Measurements from ENCODE around the gene UCHL5. TPM values are rescaled to one million over a fixed set of nuclear protein-coding genes. Genes with fewer than 3 reads are reported as not detected.
A peak's percentile ranks its signal among the peaks of the same experiment; 100 is the strongest.

UCHL5 gene
- polyA plus RNA-seq, 1 donor from 2014 or later = 28.8 TPM

- Histone ChIP-seq H3K9me3 (ENCODE audit: low read length) (no peaks in the 10 kb centered on the region), H3K9me2 (ENCODE audit: insufficient read depth, low read length) (no peaks in the 10 kb centered on the region), H4K20me1 (ENCODE audit: insufficient read depth) (no peaks in the 10 kb centered on the region), H3F3A (ENCODE audit: insufficient read depth, low read length, poor library complexity, severe bottlenecking) (peaks cover 8% of the 10 kb centered on the region), H3K79me2 (replicated peaks; ENCODE audit: insufficient read depth, low read length) (peaks cover 82% of the 10 kb centered on the region), H3K36me3 (ENCODE audit: insufficient read depth, low read length) (no peaks in the 10 kb centered on the region), H3K9ac (ENCODE audit: low read length) (peak overlapping the region; percentile 98), H3K4me3 (ENCODE audit: low read length) (peak overlapping the region; percentile 88), H3K27me3 (ENCODE audit: insufficient read depth, low read depth, low read length) (no peaks in the 10 kb centered on the region), H3K27ac (ENCODE audit: low read length) (peak overlapping the region; percentile 98), H2AFZ (ENCODE audit: low read depth, low read length) (peak overlapping the region; percentile 85), H3K4me2 (ENCODE audit: low read length) (peak overlapping the region; percentile 97)
- TF ChIP-seq REST (IDR thresholded peaks at IDR 0.05; ENCODE audit: borderline replicate concordance) (no peak), EP300 (conservative IDR thresholded peaks at IDR 0.05; ENCODE audit: poor library complexity, severe bottlenecking) (no peak), SMC3 (conservative IDR thresholded peaks at IDR 0.05; ENCODE audit: poor library complexity) (no peak), TAF1 (IDR thresholded peaks at IDR 0.05; ENCODE audit: low read depth) (no peak), EZH2 (IDR thresholded peaks at IDR 0.05; ENCODE audit: borderline replicate concordance, insufficient read depth, low read length, poor library complexity, severe bottlenecking) (no peak), MXI1 (conservative IDR thresholded peaks at IDR 0.05; ENCODE audit: poor library complexity, severe bottlenecking) (no peak), POLR2AphosphoS5 (IDR thresholded peaks at IDR 0.05) (no peak)
Measured at GRCh38 chr1:193060406-193060805, 1.2 kb upstream of the UCHL5 start.

- no peaks in the 10 kb centered on the region for H3K27me3 ChIP-seq (ENCODE audit: insufficient read depth, low read depth, low read length)
- peak overlapping the region; percentile 85 for H2AFZ ChIP-seq (ENCODE audit: low read depth, low read length)
- peak overlapping the region; percentile 88 for H3K4me3 ChIP-seq (ENCODE audit: low read length)
- peaks cover 79% of the 10 kb centered on the region for H3K79me2 ChIP-seq (replicated peaks; ENCODE audit: insufficient read depth, low read length)
- H3K9ac ChIP-seq (ENCODE audit: low read length) = peak overlapping the region; percentile 98
- H3K27ac ChIP-seq (ENCODE audit: low read length) = peak overlapping the region; percentile 98
- no peaks in the 10 kb centered on the region for H3K9me3 ChIP-seq (ENCODE audit: low read length)
- TF ChIP-seq REST (IDR thresholded peaks at IDR 0.05; ENCODE audit: borderline replicate concordance) = no peak
- no peak for TF ChIP-seq MXI1 (conservative IDR thresholded peaks at IDR 0.05; ENCODE audit: poor library complexity, severe bottlenecking)
- no peak for TF ChIP-seq EP300 (conservative IDR thresholded peaks at IDR 0.05; ENCODE audit: poor library complexity, severe bottlenecking)
- TF ChIP-seq TAF1 (IDR thresholded peaks at IDR 0.05; ENCODE audit: low read depth) = no peak
- no peak for TF ChIP-seq EZH2 (IDR thresholded peaks at IDR 0.05; ENCODE audit: borderline replicate concordance, insufficient read depth, low read length, poor library complexity, severe bottlenecking)
- no peak for TF ChIP-seq POLR2AphosphoS5 (IDR thresholded peaks at IDR 0.05)
- no peak for TF ChIP-seq SMC3 (conservative IDR thresholded peaks at IDR 0.05; ENCODE audit: poor library complexity)
- no peak for TF ChIP-seq RAD21 (conservative IDR thresholded peaks at IDR 0.05)
- no peak for TF ChIP-seq CTCF (IDR thresholded peaks at IDR 0.05; ENCODE audit: poor library complexity, severe bottlenecking)
- no peaks in the 10 kb centered on the region for H3K9me2 ChIP-seq (ENCODE audit: insufficient read depth, low read length)
- no peaks in the 10 kb centered on the region for H4K20me1 ChIP-seq (ENCODE audit: insufficient read depth)
- peak overlapping the region; percentile 97 for H3K4me2 ChIP-seq (ENCODE audit: low read length)
- H3K36me3 ChIP-seq (ENCODE audit: insufficient read depth, low read length) = no peaks in the 10 kb centered on the region
- H3F3A ChIP-seq (ENCODE audit: insufficient read depth, low read length, poor library complexity, severe bottlenecking) = peaks cover 8% of the 10 kb centered on the region
Measured at GRCh38 chr1:193060115-193060403, 899 bp upstream of the UCHL5 start.
